ENCODE results near the gene DENND5A.

GRCh38 chr11:9293646-9294045 is 28.5 kb upstream of the DENND5A start:
- TF ChIP-seq CTCF (IDR thresholded peaks at IDR 0.05) (no peak), EZH2 (IDR thresholded peaks at IDR 0.05; ENCODE audit: borderline replicate concordance, insufficient read depth, low read depth, low read length, poor library complexity, severe bottlenecking) (no peak)
